K562 (cell line): ENCODE measurements around the gene ETV3. TPM values are rescaled to one million over a fixed set of nuclear protein-coding genes. Genes with fewer than 3 reads are reported as not detected.

Experiments used
- polyA plus RNA-seq, 8 experiments: library from polyadenylated mRNA; depleted of rRNA in 4 of 8; stranded (reverse) in 5 of 8; unstranded in 3 of 8; fragments of >200 nt; fragmentation: Nextera tagmentation in 2 of 8; fragmentation: Illumina TruSeq in 1 of 8; extraction: Ambion mirVana in 2 of 8; extraction: Trizol in 1 of 8; gene quantifications; 2 replicates each; pipeline versions ENCODE4 v1.2.1 to v1.2.3, GENCODE V29; 2011 to 2014; ENCODE audit warnings: inconsistent platforms in 1 of 8, missing spikeins in 1 of 8
- total RNA-seq, 7 experiments: library from RNA; depleted of rRNA in 6 of 7; stranded (reverse); fragments of >200 nt in 6 of 7; fragmentation: Illumina TruSeq in 2 of 7; extraction: Trizol in 2 of 7; gene quantifications; 2 replicates each; pipeline versions ENCODE4 v1.2.1 to v1.2.3, GENCODE V29; 2011 to 2021; ENCODE audit warnings: low replicate concordance in 1 of 7
- TF ChIP-seq, protein P1 (sequence below), 2 experiments: fragments of 450-650 bp; IDR thresholded peaks; 2 replicates each; pipeline ENCODE4 v1.6.1; 2016; ENCODE audit warnings: mild to moderate bottlenecking in 2 of 2, borderline replicate concordance in 1 of 2, low read depth in 1 of 2, moderate library complexity in 1 of 2

ETV3 gene
- total and polyA plus RNA-seq, 9 of the 15 experiments (the other 6 are each of a cell fraction or from before 2014, with no cell fraction given), result 3.1 to 16.0 (median 9.0) TPM

DNA sequence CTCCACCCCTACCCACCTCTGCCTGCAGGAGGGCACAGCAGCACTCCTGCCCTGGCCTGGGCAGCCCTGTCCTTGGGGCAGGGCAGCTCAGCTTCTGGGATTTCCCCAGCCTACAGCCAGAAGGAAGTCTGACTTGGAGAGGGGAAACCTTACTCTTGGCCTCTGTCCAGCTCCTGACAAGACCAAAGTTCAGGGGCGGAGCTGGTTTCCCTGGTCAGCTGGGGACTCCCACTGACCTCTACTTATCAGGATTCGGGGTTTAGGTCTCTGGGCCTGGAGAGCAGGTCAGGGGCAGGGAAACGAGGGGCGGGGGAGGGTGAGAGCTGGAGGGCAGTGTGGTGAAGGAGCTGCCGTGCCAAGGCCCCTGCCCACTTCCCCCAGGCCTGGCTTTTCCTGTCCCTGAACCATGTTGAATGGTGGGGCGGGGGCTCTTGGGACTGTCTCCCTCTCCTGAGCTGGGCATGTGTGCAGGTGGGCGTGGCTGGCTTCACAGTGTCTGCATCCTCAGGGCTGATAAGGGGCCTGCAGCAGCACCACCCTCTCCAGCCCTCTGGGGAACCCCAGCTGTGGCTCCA is 16.8 kb upstream of the ETV3 start (continued):
- TF ChIP-seq, protein P1, sequence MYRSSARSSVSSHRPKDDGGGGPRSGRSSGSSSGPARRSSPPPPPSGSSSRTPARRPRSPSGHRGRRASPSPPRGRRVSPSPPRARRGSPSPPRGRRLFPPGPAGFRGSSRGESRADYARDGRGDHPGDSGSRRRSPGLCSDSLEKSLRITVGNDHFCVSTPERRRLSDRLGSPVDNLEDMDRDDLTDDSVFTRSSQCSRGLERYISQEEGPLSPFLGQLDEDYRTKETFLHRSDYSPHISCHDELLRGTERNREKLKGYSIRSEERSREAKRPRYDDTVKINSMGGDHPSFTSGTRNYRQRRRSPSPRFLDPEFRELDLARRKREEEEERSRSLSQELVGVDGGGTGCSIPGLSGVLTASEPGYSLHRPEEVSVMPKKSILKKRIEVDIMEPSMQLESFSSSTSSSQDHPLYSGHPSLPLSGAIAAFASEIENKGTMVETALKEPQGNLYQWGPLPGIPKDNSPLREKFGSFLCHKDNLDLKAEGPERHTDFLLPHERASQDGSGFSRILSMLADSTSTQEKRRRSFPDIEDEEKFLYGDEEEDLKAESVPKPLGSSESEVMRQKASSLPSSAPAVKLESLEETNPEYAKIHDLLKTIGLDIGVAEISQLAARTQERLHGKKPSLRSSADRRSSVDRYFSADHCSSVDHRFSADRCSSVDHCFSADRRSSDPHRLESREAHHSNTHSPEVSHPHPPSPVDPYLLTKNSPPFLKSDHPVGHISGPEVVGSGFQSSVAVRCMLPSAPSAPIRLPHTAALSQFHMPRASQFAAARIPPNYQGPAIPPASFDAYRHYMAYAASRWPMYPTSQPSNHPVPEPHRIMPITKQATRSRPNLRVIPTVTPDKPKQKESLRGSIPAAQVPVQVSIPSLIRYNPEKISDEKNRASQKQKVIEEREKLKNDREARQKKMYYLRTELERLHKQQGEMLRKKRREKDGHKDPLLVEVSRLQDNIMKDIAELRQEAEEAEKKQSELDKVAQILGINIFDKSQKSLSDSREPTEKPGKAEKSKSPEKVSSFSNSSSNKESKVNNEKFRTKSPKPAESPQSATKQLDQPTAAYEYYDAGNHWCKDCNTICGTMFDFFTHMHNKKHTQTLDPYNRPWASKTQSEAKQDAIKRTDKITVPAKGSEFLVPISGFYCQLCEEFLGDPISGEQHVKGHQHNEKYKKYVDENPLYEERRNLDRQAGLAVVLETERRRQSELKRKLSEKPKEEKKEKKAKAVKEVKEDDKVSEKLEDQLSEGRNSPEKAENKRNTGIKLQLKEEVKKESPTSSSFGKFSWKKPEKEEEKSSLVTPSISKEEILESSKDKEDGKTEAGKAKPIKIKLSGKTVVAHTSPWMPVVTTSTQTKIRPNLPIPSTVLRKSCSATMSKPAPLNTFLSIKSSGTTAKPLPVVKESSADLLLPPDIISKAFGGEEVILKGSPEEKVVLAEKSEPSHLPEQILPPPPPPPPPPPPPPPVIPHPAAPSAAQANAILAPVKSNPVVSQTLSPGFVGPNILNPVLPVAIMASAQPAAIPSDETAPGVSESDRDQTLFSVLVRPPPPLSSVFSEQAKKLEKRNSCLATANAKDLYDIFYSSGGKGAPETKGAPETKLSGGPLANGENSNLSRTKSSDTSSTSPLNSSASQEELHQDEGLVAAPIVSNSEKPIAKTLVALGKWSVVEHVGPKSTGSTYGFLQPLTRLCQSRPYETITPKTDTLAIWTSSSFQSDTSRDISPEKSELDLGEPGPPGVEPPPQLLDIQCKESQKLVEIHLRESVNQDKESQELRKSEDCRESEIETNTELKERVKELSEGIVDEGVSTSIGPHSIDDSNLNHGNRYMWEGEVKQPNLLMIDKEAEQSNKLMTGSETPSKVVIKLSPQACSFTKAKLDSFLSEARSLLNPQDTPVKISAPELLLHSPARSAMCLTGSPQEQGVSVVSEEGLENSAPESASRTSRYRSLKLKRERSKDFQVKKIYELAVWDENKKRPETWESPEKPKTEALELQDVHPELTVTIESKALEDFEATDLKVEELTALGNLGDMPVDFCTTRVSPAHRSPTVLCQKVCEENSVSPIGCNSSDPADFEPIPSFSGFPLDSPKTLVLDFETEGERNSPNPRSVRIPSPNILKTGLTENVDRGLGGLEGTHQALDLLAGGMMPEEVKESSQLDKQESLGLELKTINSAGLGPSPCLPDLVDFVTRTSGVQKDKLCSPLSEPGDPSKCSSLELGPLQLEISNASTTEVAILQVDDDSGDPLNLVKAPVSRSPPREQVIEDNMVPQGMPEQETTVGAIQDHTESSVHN (IDR thresholded peaks at IDR 0.05; ENCODE audit: borderline replicate concordance in 1 of 2, low read depth in 1 of 2), result peak in 1 of 2 experiments; percentile 44; a peak in 1 of 4 replicates
- TF ChIP-seq, all 486 proteins: peak for 51
